Activated CD8-positive, alpha-beta memory T cell treated with anti-CD3 and anti-CD28 coated beads, Interleukin-2, amount 50 U/mL, for 1 hour (primary cell): ENCODE data around the gene ATP8B4.

Source experiments
- DNase-seq: peaks from one replicate; pipeline ENCODE4 v3.0.0-alpha.2; 2020; ENCODE audit errors: extremely low read depth

The ATP8B4 gene

DNA sequence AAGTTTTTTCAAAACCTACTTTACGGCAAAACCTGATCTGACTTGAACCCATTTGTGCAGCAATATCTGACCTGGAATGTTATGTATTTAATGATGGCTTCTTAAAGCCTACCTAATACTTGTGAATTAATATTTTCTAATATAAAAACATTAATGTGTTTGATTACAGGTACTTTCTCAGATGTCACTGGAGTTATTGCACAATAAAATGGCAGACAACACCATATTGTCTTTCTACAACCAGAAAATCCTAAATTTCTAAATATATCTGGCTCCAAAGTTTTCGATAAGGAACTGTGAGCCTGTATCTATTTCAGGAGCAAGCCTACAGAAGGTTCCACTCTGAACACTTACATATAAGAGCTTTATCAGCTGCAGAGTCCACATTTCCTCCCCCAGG is 184.5 kb downstream of the ATP8B4 start:
- DNase-seq, result no peak

DNA sequence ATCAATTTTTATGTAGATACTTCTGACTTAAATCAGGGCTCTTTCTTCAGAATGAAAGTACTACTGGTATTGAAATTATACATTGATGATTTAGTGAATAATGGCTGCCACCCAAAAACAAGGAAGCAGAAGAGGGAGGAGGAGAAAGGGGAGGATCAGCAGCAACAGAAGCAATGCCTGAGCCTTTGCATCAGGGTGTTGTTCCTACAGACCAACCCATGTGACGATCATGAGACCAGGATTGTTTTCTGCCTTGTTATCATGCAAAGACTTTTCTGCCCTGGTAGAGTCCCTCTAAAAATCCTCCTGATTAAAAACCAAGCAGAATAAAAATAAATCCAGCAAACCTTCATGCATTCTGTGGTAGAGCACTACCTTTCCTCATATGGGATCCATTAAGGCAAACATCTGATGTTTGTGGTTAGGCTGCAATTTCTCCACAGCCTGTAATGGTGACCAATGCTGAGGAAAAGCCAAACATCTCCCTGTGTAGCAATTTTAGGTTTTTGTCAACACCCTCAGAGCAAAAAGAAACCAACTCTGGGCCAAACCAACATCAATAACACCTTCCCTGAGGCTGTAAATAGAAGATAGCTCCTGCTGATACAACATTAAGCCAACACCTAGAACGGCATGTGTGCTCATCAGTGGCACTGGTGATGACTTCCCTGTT is 191.7 kb downstream of the ATP8B4 start:
- no peak for DNase-seq

DNA sequence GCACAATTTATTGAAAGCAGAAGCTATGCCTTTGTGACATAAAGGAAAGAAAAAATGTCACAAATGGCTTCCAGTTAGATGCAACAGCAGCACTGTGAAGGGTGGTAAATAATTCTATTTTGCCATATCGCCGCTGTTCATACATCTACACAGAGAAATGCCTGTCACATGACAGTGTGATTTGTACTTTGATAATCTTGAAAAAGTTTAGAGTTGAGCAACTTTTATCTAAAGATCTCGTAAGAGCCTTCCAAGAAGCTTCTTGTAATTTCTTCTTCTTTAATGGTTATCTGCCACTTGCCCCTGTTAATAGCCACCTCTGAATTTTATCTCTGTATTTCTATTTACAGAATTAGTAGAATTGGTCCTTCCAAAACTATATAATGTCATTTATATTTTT is 192.3 kb downstream of the ATP8B4 start:
- DNase-seq, result no peak

DNA sequence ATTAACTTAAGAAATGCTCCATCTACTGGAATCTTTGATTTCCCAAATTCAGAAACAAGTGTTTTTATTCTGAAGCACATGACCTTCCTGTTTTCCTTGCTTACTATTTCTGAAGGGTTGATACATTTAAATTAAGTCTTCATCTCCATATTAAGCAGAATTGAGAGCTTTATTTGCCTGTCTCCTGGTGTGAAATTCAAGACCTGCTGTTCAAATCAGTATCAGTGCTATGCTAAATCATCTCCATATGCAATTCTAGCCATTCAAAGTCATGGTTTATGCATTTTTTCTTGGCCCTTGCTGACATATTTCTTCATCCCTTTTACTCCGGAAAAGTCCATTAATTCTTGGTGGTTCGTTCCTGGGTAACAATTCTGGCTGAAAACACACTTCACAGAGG is 195.4 kb downstream of the ATP8B4 start:
- DNase-seq, result no peak

DNA sequence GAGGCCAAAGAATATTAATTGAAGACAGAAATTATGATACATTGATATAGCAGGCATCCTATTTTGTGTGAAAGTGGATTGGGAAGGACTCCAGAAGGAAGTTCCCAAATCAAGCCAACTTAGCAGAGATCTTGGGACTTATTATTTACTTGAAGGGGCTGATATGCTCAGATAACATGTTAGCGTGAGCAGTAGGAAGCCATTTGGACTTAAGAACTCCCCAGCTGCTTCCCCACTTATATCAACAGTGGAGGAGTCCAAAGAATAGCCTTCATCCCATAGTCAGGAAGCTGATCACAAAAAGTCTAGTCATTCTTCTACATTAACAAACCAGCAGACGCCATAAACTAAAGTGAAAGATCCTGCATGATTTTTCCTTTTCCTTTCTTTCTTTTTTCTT is 200.0 kb downstream of the ATP8B4 start:
- no peak for DNase-seq

DNA sequence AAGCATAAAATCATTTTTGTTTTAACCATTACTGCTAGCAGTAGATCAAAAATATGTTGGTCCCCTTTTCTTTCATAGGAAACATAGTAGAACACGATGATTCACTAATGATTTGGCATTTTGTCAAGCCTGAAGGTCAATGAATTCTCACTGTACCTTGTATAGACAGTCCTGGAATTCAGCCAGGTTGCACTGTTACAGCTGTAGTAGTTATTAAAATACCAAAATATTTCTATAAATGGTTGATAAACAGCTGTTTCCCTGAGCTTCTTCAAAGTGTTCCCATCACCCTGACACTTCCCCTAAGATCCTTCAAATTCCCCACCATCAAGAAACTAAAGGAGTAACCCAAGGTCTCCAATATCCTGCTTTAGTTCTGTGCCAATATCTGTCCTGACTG is 200.9 kb downstream of the ATP8B4 start:
- no peak for DNase-seq

DNA sequence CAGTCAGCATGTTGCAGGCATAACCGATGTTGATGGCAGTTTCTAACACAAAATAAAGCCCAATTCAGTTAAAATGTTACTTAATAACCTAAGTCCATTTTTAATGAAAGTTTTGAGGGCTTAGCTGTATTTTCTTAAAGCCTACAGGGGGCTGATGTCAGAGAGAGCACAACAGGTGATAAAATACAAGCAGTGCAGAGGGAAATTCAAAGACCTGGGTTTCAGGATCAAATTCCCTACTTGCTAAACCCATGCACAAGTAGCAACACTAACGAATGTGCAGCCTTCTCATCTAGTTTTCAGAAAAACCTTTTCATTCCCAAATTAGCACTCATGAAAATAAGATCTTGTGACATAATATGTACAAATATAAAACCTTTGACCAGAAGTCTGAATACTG is 202.0 kb downstream of the ATP8B4 start:
- no peak for DNase-seq

DNA sequence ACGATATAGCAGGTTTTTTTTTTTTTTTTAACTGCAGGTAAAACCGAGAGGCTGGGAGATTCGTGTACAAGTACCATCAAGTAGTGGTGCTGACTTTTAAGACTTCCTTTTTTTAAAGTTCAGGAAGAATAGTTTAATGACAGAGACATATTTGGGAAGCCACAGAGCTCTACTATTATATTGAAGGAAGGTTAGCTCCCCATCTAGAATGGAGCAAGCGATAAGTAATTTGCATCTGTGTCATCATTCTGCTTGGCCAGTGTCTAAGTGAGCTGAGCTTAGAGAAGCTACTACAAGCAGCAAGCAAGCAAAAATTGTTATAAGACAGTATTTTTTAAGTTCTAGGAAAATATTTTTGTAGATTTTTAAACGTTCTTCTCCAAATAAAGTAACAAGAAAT is 203.2 kb downstream of the ATP8B4 start:
- no peak for DNase-seq

DNA sequence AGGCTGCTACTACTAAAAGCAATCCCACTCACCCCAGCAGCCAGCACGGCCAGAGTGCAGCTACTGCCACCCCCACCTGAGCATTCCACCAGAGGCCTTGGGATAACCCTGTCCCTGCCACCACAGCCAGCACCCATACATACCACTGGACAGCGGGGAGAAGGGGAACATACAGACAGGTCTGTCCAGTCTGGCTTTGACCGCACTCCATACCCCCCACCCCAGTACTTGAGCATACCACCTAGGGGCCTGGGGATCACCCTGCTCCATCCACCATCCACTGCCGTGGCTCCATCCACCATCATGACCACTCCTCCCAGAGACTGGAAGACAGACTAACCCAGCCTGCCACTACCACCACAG is 210.1 kb downstream of the ATP8B4 start:
- no peak for DNase-seq

DNA sequence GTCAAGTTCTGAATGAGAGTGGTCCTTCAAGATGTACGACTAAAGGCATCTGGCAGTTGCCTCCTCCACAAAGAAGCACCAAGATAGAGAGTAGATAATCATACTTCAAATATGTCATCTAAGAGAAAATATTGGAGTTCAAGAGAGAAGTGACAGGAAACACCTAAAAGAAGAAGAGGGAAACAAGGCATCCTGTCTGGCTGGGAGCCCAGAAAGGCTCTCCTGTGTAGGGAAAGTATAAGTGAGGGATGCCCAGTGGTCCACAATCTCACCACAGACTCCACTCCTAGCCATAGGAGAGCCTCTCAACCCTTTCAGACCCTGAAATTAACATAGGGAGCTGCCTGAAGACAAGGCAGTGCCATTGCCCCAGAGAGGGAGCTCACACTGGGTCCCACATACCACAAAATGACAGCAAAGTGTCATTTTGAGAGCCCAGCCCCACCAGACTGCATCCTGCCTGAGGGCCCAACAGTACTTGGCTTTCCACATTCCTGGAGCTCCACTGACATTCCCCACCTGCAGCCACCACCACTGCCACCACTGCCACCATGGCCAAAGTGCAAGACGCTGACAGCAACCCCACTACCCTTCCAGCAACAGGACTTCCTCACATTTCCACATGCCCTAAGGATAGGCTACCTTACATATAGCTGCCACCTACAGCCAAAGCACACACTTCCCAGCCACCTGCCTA is 210.6 kb downstream of the ATP8B4 start:
- DNase-seq, result no peak

DNA sequence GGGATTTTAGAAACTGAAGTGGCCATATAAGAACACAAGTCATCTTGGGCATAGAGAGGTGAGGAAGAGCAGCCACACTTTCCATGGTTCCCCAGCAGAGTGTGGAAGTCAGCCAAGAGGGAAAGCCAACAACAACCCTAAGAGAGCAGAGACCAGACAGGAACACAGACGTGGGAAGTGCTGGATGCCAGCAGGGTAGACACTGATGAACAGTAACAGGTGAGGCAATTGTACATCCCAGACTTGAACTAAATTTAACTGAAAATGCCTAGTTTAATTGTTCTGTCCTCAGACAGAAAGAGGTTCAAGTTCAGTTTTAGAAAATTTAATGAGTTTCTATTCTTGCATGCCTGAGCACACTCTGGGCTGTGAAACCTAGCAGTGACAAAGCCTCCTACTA is 212.1 kb downstream of the ATP8B4 start:
- no peak for DNase-seq

DNA sequence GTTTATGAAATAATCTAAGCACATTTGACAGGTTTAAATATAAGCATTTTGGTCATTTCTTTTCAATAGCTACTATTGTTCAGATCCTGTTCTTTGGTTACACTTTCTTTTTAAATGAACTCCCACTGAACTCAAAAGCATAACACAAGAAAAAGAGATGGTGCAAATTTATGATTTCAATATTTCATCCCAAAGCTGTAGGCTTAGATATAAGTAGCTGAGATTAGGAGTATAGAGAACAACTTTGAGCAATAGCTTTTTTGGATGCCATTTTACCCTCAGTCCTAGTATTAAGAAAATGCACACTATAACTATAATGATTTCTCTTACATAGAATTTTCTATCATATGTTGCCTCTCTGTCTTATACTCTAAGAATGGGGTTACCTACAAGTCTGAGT is 213.8 kb downstream of the ATP8B4 start:
- DNase-seq, result no peak

DNA sequence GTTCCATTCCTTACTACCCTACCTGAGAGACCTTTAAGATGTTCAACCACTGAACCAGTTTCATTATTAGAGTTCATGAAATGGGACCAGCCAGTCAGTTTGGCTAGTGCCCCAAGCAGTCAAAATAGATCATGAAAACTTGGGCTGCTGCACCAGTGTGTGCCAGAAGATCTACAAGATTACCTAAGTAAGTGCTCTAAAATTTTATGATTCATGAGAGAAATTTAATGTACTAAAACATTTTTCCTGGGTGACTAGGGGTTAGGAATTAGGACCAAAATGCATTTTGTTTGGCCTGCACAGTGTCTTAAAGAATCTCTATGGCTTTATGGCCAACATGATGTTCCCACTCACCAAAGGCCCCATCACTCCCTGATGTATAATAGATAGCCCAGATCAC is 214.7 kb downstream of the ATP8B4 start:
- DNase-seq, result no peak

DNA sequence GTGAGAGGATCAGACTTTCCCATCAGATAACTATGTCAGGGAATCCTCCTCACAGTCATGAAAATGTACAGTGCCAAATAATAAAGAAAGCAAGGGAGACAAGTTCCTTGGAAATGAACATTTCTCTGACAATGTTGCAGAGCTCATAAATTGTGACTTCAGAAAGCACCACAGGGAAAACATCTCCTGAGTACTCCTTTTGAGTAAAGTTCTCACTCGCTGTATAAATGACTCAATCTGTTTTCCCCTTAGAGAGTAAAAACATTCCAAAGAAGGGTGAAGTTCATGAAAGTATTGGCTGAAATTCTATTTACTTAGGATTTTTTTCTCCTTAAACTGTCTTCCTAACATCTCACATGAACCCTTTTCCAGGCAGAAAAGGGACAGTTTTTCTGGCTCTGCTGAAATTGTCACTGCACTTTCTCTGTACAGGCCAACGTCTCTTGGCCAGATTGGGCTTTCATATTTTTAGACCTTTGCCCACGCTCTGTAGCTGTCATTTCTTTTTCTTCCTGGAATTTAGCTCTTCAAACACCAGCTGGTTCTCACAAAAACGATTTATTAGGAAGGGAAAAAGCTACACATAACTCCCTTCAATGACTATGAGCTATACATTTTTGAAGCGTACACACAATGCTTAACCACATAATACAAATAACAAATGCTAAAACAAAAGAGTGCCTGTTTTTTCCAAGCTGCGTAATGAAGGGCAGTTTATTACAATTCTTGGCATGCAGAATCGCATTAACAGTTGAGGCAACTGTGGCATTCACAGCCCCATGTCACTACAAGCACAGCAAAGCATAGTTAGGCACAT is 216.1 kb downstream of the ATP8B4 start:
- no peak for DNase-seq

DNA sequence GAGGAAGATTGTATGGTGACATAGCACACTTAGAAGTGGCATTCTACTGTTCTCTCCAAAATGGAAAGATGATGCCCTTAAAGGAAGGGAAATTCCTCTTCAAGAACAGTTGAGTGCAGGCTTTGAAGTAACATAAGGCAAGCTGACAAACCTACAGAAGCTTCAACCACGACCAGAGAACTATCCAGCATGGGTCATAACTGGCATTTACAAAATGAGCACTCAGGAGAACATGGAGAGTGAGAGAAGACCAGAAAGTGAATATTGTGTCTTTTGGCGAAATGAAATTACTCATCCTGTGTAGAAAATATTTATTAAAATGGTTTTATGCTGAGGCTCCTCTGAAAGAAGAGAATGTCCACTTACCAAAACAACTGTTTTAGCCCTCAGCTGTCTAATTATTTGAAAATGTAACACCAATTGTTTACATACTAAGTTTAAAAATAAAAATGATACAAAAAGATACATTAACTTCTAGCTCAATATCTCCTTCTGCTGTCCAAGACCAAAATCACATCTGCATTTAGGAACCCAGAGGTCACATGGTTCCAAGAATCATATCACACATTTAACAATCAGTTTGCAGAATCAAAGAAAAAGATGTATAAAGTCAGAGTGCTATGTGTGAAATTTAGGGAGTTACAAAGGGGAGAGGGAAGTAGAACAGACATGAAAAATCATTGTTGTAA is 216.9 kb downstream of the ATP8B4 start:
- no peak for DNase-seq

DNA sequence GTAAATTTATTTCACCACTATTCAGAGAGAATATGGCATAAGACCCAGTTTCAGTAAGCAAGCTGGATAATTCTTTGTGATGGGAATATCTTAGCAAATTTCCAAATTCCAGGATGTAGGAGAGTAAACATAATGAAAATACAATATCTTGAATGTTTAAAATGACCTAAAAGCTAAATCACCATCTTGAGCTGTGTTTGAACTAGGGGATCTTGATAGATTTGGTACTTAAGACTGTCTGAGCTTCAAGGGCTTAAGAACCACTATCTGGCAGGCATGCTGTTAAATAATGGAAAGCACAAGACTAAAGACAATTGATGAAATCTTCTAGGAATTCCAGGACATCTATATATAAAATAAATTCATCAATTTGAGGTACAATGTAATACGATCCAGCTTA is 217.7 kb downstream of the ATP8B4 start:
- no peak for DNase-seq

DNA sequence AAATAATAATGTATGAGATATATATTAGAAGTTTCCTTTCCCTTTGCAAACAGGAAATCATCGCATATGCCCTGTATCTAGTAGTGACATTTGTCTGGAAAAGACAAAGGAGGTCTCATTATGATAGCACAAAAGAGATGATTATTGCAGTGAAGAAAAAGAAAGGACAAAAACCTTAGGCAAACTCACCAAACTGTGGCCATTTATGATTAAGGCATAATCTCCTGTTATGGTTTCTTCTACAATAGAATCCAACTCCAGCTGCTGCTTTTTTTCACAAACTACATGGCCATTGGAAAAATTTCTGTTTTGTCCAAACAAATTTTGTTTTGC is 218.2 kb downstream of the ATP8B4 start:
- no peak for DNase-seq

DNA sequence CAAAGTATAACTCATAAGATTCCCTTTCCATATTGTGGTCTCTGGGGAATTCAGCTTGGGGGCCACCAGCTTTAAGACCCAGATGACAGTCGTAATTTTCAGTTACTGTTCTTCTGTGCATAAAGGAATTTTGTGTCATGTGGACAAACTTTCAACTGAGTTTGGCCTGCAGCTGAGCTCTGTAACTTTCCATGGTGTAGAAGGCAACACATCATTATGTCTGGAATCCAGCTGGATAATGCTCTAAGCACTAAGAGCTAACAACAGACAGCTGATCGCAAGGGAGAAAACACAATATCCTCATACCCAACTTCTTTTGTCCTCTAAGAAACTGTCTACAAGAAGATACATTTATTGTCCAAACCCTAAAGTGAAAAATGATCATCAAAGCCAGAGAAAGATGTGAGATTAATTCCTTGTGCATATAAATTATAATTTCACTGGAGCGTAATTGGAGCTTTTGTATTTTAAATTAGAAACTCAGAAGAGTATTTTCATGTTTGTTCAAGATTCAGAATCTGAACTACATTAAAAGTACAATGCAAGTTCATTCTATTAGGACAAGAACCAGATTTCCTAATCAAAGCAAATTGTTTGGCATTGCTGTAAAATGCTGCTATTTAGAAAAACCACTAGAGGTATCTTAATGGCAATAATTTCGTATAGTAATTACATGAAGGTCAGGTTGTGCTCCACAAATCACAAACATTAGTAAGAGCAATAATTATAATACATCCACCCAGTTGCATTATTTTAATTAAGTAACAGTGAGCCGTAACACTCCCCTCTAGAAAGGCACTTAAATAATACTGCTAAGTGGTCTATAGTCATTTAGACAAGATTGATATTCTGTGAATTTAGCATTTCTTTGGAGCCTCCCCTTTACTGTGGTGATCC is 218.8 kb downstream of the ATP8B4 start:
- no peak for DNase-seq

DNA sequence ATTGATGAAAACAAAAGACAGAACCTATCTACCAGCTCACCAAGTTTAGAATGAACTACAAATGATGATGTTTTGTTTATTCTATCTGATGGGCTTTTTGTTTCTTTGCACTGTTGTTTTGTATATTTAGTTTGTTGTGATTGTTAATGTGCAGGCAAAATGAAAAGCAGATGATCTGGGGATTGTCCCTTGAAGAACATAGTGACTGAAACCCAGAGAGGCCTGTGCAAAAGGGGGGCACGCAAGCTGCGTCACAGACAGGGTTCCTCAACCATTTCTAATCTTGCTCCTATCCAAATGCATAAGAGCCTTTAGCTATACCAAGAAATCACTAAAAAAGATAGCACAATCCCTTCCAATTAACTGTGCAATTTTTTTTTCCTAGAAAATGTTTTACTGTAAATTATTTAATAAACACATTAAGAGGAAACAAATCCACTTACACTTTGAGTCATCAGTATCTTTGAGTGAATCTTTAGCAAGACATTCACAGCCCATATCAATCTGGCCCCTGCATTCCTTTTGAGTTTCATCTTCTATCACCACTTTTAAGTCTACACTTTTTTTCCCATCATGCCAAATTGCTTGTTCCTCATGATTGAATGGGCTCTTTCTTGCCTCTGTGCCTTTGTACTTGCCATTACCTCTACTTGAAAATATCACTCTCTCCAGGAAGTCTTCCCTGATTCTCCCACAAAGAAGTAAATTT is 220.3 kb downstream of the ATP8B4 start:
- no peak for DNase-seq

DNA sequence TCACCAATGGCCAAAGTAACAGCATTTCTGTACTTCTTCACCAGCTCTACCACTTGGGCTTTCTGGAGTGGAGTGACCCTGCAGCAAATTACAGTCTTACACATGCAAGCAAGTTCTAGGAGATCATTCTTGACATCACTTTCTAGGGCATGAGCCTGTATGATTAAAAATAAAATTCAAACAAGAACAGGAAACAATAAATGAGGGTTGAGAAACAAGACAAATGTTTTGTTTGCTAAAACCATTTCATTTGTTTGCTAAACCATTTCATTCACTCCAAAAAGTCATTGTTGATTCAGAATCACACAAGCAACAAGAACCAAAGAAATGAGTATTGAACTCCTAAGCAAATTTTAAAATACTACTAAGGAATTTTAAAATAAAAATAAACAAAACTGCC is 220.9 kb downstream of the ATP8B4 start:
- DNase-seq, result no peak
